HEK293 (cell line): ENCODE measurements around the gene SNTB2.
A peak's percentile ranks its signal among the peaks of the same experiment; 100 is the strongest.

ENCODE experiments used
- CTCF ChIA-PET: fragments of 350-600 bp; formaldehyde crosslinking; extraction: SDS; loops from one replicate; lab custom pipeline; 2021; ENCODE audit warnings: antibody characterized with exemption; lab: Yijun Ruan, JAX
- POLR2A ChIA-PET: fragments of 300-600 bp; formaldehyde crosslinking; extraction: SDS; loops from one replicate; lab custom pipeline; 2020; ENCODE audit warnings: antibody characterized with exemption, inconsistent platforms; lab: Yijun Ruan, JAX
- H3K27ac ChIP-seq: fragments of 200-500 bp; sonication (Bioruptor generic); 2 replicates; pipeline ENCODE4 v1.5.1; 2014; ENCODE audit warnings: low read depth, low read length, control low read depth, inconsistent platforms; ENCODE audit errors: extremely low read depth
- H3K36me3 ChIP-seq, 2 experiments: fragments of 200-500 bp in 1 of 2; sonication (Bioruptor generic) in 1 of 2; 1 replicate in 1 of 2; 2 replicates in 1 of 2; pipeline ENCODE4 v1.5.1; 2014 to 2017; ENCODE audit warnings: inconsistent platforms in 2 of 2, low read length in 2 of 2; ENCODE audit not compliant: control insufficient read depth in 2 of 2, insufficient read depth in 1 of 2
- H3K4me1 ChIP-seq: fragments of 200-500 bp; sonication (Bioruptor generic); 2 replicates; pipeline ENCODE4 v1.5.1; 2014; ENCODE audit warnings: mild to moderate bottlenecking, low read length, inconsistent platforms; ENCODE audit not compliant: control insufficient read depth, insufficient read depth
- H3K4me3 ChIP-seq: 2 replicates; pipeline ENCODE4 v1.5.1; 2011; ENCODE audit warnings: low read depth, mild to moderate bottlenecking, control low read depth, low read length, moderate library complexity
- H3K9me3 ChIP-seq: fragments of 200-500 bp; sonication (Bioruptor generic); 2 replicates; pipeline ENCODE4 v1.5.1; 2014; ENCODE audit warnings: low read depth, low read length, inconsistent platforms; ENCODE audit not compliant: control insufficient read depth, insufficient read depth
- AEBP2 ChIP-seq: fragments of 450-650 bp; formaldehyde crosslinking; IDR thresholded peaks from 2 replicates; pipeline ENCODE4 v1.5.1; 2016; ENCODE audit warnings: missing biosample characterization, missing genetic modification characterization, borderline replicate concordance
- GFI1B ChIP-seq: fragments of 450-650 bp; formaldehyde crosslinking; IDR thresholded peaks from 2 replicates; pipeline ENCODE4 v1.5.1; 2016; ENCODE audit warnings: missing biosample characterization, missing genetic modification characterization
- GLIS1 ChIP-seq: fragments of 450-650 bp; formaldehyde crosslinking; IDR thresholded peaks from 2 replicates; pipeline ENCODE4 v1.5.1; 2016; ENCODE audit warnings: missing biosample characterization, missing genetic modification characterization
- HIC1 ChIP-seq: fragments of 450-650 bp; formaldehyde crosslinking; IDR thresholded peaks from 2 replicates; pipeline ENCODE4 v1.5.1; 2016; ENCODE audit warnings: missing biosample characterization, missing genetic modification characterization
- HOXD13 ChIP-seq: sonication (generic); formaldehyde crosslinking; IDR thresholded peaks from 2 replicates; pipeline ENCODE4 v1.8.0; 2022; ENCODE audit warnings: missing genetic modification reagents, borderline replicate concordance
- KLF10 ChIP-seq: fragments of 450-650 bp; IDR thresholded peaks from 2 replicates; pipeline ENCODE4 v1.5.1; 2018; ENCODE audit warnings: missing biosample characterization, mild to moderate bottlenecking, missing genetic modification characterization
- SCRT1 ChIP-seq: fragments of 450-650 bp; formaldehyde crosslinking; IDR thresholded peaks from 2 replicates; pipeline ENCODE4 v1.5.1; 2016; ENCODE audit warnings: missing biosample characterization, missing genetic modification characterization, borderline replicate concordance
- SETDB1 ChIP-seq: IDR thresholded peaks from one replicate; pipeline ENCODE4 v1.6.1; 2017; ENCODE audit warnings: mild to moderate bottlenecking, low read length, moderate library complexity, mixed read lengths; ENCODE audit not compliant: insufficient read length
- ZIC2 ChIP-seq: fragments of 450-650 bp; formaldehyde crosslinking; IDR thresholded peaks from 2 replicates; pipeline ENCODE4 v1.5.1; 2016; ENCODE audit warnings: missing biosample characterization, missing genetic modification characterization
- ZNF114 ChIP-seq: fragments of 450-650 bp; formaldehyde crosslinking; IDR thresholded peaks from 2 replicates; pipeline ENCODE4 v1.5.0; 2017; ENCODE audit warnings: missing biosample characterization, missing genetic modification characterization
- ZNF157 ChIP-seq: fragments of 450-650 bp; formaldehyde crosslinking; IDR thresholded peaks from 2 replicates; pipeline ENCODE4 v1.5.1; 2016; ENCODE audit warnings: missing biosample characterization, missing genetic modification characterization
- ZNF274 ChIP-seq, 2 experiments: fragments of 200-500 bp in 1 of 2; fragments of 450-650 bp in 1 of 2; sonication (Bioruptor generic) in 1 of 2; formaldehyde crosslinking in 1 of 2; IDR thresholded peaks; 2 replicates each; pipeline versions ENCODE4 v1.5.1 to v1.6.1; 2014 to 2016; ENCODE audit warnings: borderline replicate concordance in 1 of 2, inconsistent platforms in 1 of 2, low read length in 1 of 2, missing biosample characterization in 1 of 2, missing genetic modification characterization in 1 of 2
- ZNF292 ChIP-seq: fragments of 450-650 bp; formaldehyde crosslinking; IDR thresholded peaks from 2 replicates; pipeline ENCODE4 v1.5.1; 2016; ENCODE audit warnings: low read depth, missing biosample characterization, missing genetic modification characterization, borderline replicate concordance
- ZNF366 ChIP-seq: fragments of 450-650 bp; formaldehyde crosslinking; conservative IDR thresholded peaks from 2 replicates; pipeline ENCODE4 v1.5.1; 2016; ENCODE audit warnings: missing biosample characterization, missing genetic modification characterization
- ZNF510 ChIP-seq: fragments of 450-650 bp; formaldehyde crosslinking; IDR thresholded peaks from 2 replicates; pipeline ENCODE4 v1.5.1; 2018; ENCODE audit warnings: mild to moderate bottlenecking, missing genetic modification characterization, missing biosample characterization; ENCODE audit not compliant: insufficient replicate concordance
- ZNF560 ChIP-seq: fragments of 450-650 bp; formaldehyde crosslinking; IDR thresholded peaks from 2 replicates; pipeline ENCODE4 v1.5.1; 2017; ENCODE audit warnings: missing biosample characterization, missing genetic modification characterization, borderline replicate concordance
- ZNF585B ChIP-seq: fragments of 450-650 bp; formaldehyde crosslinking; IDR thresholded peaks from 2 replicates; pipeline ENCODE4 v1.5.1; 2016; ENCODE audit warnings: missing biosample characterization, missing genetic modification characterization
- ZNF623 ChIP-seq: fragments of 450-650 bp; formaldehyde crosslinking; IDR thresholded peaks from 2 replicates; pipeline ENCODE4 v1.5.1; 2016; ENCODE audit warnings: missing biosample characterization, missing genetic modification characterization
- ZNF704 ChIP-seq: fragments of 450-650 bp; formaldehyde crosslinking; IDR thresholded peaks from 2 replicates; pipeline ENCODE4 v1.5.1; 2016; ENCODE audit warnings: missing biosample characterization, missing genetic modification characterization
- TF ChIP-seq, protein P1 (sequence below): fragments of 450-650 bp; formaldehyde crosslinking; IDR thresholded peaks from 2 replicates; pipeline ENCODE4 v1.5.1; 2016; ENCODE audit warnings: missing biosample characterization, missing genetic modification characterization
- TF ChIP-seq, protein P2 (sequence below): sonication (generic); formaldehyde crosslinking; IDR thresholded peaks from 2 replicates; pipeline ENCODE4 v1.8.1; 2022; ENCODE audit warnings: mild to moderate bottlenecking, moderate library complexity, missing genetic modification reagents

SNTB2 gene

DNA sequence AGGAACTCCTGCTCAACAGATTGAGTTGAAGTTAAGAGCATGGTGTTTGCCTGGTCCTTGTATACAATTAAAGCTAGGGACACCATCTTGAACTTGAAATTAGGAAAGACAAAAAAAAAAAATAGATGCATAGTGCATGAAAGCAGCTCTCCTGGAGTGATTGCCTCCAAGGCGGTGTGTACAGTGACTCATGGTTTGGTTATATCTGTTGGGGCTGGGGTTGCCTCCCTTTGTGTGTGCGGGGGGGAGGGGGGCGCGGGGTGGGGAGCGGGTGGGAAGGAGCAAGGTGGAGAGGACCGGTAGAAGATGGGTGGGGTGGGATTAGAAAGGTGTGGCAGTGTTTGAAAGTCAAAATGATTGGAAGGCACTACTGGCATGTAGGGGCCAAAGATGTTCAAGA is 161.3 kb downstream of the SNTB2 start:
- Histone ChIP-seq H3K9me3 (no peaks in the 10 kb centered on the region), H3K4me3 (no peak overlapping the region), H3K36me3 (peaks cover 8 to 32% of the 10 kb centered on the region in 2 experiments; a peak in 2 of 3 replicates), H3K4me1 (peaks cover 5% of the 10 kb centered on the region; the same call in 1 of the 2 replicates), H3K27ac (no peak overlapping the region)
- TF ChIP-seq GFI1B (tag by site-specific recombination) (no peak), ZNF292 (tag by site-specific recombination) (no peak), GLIS1 (tag by site-specific recombination) (peak; percentile 32), HOXD13 (CRISPR knock-in tag) (no peak), ZNF274 (IDR thresholded peaks at IDR 0.05; ENCODE audit: low read length) (no peak), ZNF274 (tag by site-specific recombination; IDR thresholded peaks at IDR 0.05; ENCODE audit: borderline replicate concordance) (no peak), ZNF560 (no peak), AEBP2 (no peak)
- POLR2A ChIA-PET: no interaction called here
- CTCF ChIA-PET: no interaction called here

DNA sequence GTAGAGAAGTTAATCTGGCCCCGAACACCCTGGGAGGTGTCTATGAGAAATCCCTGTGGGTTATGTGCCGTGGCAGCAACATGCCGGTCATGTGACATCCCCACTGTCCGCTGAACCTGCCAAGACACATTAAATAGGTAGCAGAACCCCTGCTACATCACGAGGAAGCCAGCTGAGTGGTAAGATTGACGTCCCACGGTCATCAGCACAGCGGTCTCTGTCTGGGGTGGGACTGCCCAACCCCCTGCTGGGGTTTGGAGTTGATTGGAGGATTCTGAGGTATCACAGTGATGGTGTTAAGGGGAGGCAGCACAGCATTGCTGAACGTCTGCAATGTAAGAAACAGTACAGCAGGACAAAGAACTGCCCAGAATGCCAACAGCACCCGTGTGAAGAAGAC is 162.6 kb downstream of the SNTB2 start:
- POLR2A ChIA-PET: no interaction called here
- CTCF ChIA-PET: interaction anchor here (0.9 kb wide), 1 partner anchor 9 kb away, joined by 4 read pairs; no protein-coding TSS in a partner anchor
- Histone ChIP-seq H3K36me3 (peaks cover 4 to 22% of the 10 kb centered on the region in 2 experiments; a peak in 2 of 3 replicates), H3K9me3 (no peaks in the 10 kb centered on the region), H3K4me1 (peaks cover 5% of the 10 kb centered on the region; the same call in 1 of the 2 replicates), H3K27ac (no peak overlapping the region), H3K4me3 (no peak overlapping the region)
- TF ChIP-seq GLIS1 (tag by site-specific recombination): peak; percentile 29
- TF ChIP-seq, protein P1, sequence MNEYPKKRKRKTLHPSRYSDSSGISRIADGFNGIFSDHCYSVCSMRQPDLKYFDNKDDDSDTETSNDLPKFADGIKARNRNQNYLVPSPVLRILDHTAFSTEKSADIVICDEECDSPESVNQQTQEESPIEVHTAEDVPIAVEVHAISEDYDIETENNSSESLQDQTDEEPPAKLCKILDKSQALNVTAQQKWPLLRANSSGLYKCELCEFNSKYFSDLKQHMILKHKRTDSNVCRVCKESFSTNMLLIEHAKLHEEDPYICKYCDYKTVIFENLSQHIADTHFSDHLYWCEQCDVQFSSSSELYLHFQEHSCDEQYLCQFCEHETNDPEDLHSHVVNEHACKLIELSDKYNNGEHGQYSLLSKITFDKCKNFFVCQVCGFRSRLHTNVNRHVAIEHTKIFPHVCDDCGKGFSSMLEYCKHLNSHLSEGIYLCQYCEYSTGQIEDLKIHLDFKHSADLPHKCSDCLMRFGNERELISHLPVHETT (tag by site-specific recombination): no peak
- TF ChIP-seq ZNF114 (tag by site-specific recombination): no peak
- peak; percentile 71 for TF ChIP-seq ZIC2 (tag by site-specific recombination)
- TF ChIP-seq ZNF585B (tag by site-specific recombination): no peak
- TF ChIP-seq, protein P2, sequence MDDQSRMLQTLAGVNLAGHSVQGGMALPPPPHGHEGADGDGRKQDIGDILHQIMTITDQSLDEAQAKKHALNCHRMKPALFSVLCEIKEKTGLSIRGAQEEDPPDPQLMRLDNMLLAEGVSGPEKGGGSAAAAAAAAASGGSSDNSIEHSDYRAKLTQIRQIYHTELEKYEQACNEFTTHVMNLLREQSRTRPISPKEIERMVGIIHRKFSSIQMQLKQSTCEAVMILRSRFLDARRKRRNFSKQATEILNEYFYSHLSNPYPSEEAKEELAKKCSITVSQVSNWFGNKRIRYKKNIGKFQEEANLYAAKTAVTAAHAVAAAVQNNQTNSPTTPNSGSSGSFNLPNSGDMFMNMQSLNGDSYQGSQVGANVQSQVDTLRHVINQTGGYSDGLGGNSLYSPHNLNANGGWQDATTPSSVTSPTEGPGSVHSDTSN: no peak
- no peak for TF ChIP-seq SETDB1

- Histone ChIP-seq H3K9me3 (no peaks in the 10 kb centered on the region), H3K4me1 (peaks cover 5% of the 10 kb centered on the region; the same call in 1 of the 2 replicates), H3K27ac (0 out of 2 replicates have a peak overlapping the region, but pooled peaks have one; percentile 31), H3K4me3 (no peak overlapping the region), H3K36me3 (peaks cover 11 to 27% of the 10 kb centered on the region in 2 experiments)
- ChIA-PET POLR2A (interaction anchor here (0.7 to 1.9 kb wide), 2 partner anchors 10 to 252 kb away, joined by 3 to 4 read pairs; no protein-coding TSS in a partner anchor), CTCF (interaction anchor here (0.9 kb wide), 1 partner anchor 10 kb away, joined by 4 read pairs; no protein-coding TSS in a partner anchor)
- TF ChIP-seq KLF10 (tag by site-specific recombination) (no peak), ZNF366 (tag by site-specific recombination) (no peak), SCRT1 (tag by site-specific recombination) (no peak), ZNF704 (no peak), ZNF623 (tag by site-specific recombination) (no peak), ZNF510 (no peak), HIC1 (tag by site-specific recombination) (no peak), ZNF157 (tag by site-specific recombination) (no peak), AEBP2 (no peak), GLIS1 (tag by site-specific recombination) (no peak)
Observed at GRCh38 chr16:69350536-69351133, 163.7 kb downstream of the SNTB2 start.
